GM21619 (cell line): ENCODE results near the gene EPHA8.

Experiments used
- ATAC-seq: cut with Tn5 transposase; IDR thresholded peaks from one replicate; pipeline ENCODE4 v1.9.1; 2021; ENCODE audit not compliant: unreplicated experiment

EPHA8 gene

GRCh38 chr1:22562584-22563583, at the start of gene EPHA8:
Gene EPHA8, plus strand, starts transcription at chr1:22563489. Its CDS starts 147 bp downstream, at chr1:22563636.
- no peak for ATAC-seq

GRCh38 chr1:22516906-22517571, 46.2 kb upstream of the EPHA8 start:
- ATAC-seq = no peak

GRCh38 chr1:22517956-22518355, 45.3 kb upstream of the EPHA8 start:
- ATAC-seq = no peak

- ATAC-seq = no peak
Observed at GRCh38 chr1:22518379-22518778, 44.9 kb upstream of the EPHA8 start.

- no peak for ATAC-seq
Observed at GRCh38 chr1:22520871-22521270, 42.4 kb upstream of the EPHA8 start.

- no peak for ATAC-seq
Observed at GRCh38 chr1:22521692-22522091, 41.6 kb upstream of the EPHA8 start.

GRCh38 chr1:22522221-22522743, 41.0 kb upstream of the EPHA8 start:
- ATAC-seq = no peak

GRCh38 chr1:22524481-22524880, 38.8 kb upstream of the EPHA8 start:
- ATAC-seq = no peak

- no peak for ATAC-seq
Observed at GRCh38 chr1:22525211-22525610, 38.1 kb upstream of the EPHA8 start.

GRCh38 chr1:22525646-22526045, 37.6 kb upstream of the EPHA8 start:
- no peak for ATAC-seq

GRCh38 chr1:22526098-22526497, 37.2 kb upstream of the EPHA8 start:
- no peak for ATAC-seq

- no peak for ATAC-seq
Observed at GRCh38 chr1:22526677-22527076, 36.6 kb upstream of the EPHA8 start.

GRCh38 chr1:22527122-22527521, 36.2 kb upstream of the EPHA8 start:
- no peak for ATAC-seq

- ATAC-seq = no peak
Observed at GRCh38 chr1:22527555-22528296, 35.6 kb upstream of the EPHA8 start.

GRCh38 chr1:22528451-22528850, 34.8 kb upstream of the EPHA8 start:
- ATAC-seq = no peak

- no peak for ATAC-seq
Observed at GRCh38 chr1:22529901-22530621, 33.2 kb upstream of the EPHA8 start.

- no peak for ATAC-seq
Observed at GRCh38 chr1:22530715-22531114, 32.6 kb upstream of the EPHA8 start.

- ATAC-seq = no peak
Observed at GRCh38 chr1:22531251-22531650, 32.0 kb upstream of the EPHA8 start.

- no peak for ATAC-seq
Observed at GRCh38 chr1:22533244-22533895, 29.9 kb upstream of the EPHA8 start.

- ATAC-seq = no peak
Observed at GRCh38 chr1:22534951-22535350, 28.3 kb upstream of the EPHA8 start.
